Nephron (organoid): Measurements from ENCODE around the gene ABHD4.

ENCODE experiments used
- H3K27ac Mint-ChIP-seq, 3 experiments: 2 replicates each; pipeline ENCODE4 v1.8.0; 2020; ENCODE audit warnings: mixed read lengths in 3 of 3, mild to moderate bottlenecking in 2 of 3, moderate library complexity in 1 of 3
- H3K27me3 Mint-ChIP-seq: 2 replicates; pipeline ENCODE4 v1.8.0; 2021; ENCODE audit warnings: low read depth, mild to moderate bottlenecking, moderate library complexity, mixed read lengths
- H3K36me3 Mint-ChIP-seq: 2 replicates; pipeline ENCODE4 v1.8.0; 2020; ENCODE audit warnings: low read depth, mixed read lengths
- H3K4me1 Mint-ChIP-seq: 2 replicates; pipeline ENCODE4 v1.8.0; 2020; ENCODE audit warnings: mixed read lengths
- H3K4me3 Mint-ChIP-seq, 3 experiments: 2 replicates each; pipeline ENCODE4 v1.8.0; 2020; ENCODE audit warnings: mild to moderate bottlenecking in 3 of 3, mixed read lengths in 3 of 3, moderate library complexity in 2 of 3
- H3K9me3 Mint-ChIP-seq: 2 replicates; pipeline ENCODE4 v1.8.0; 2020; ENCODE audit warnings: mixed read lengths
- CTCF ChIP-seq, 3 experiments: fragments of 200-600 bp; sonication (generic); IDR thresholded peaks; one replicate each; pipeline ENCODE4 v1.5.0; 2021; ENCODE audit warnings: antibody characterized with exemption in 3 of 3; ENCODE audit not compliant: unreplicated experiment in 3 of 3

Gene ABHD4

GRCh38 chr14:22560662-22561365 is 37.3 kb upstream of the ABHD4 start:
- Mint-ChIP-seq H3K27me3 (peaks cover 3% of the 10 kb centered on the region), H3K36me3 (peaks cover 20% of the 10 kb centered on the region), H3K4me3 (no peak overlapping the region), H3K4me1 (peaks cover 38% of the 10 kb centered on the region), H3K9me3 (no peaks in the 10 kb centered on the region), H3K27ac (peak overlapping the region; percentile 18 to 89 (median 81))
- no peak for TF ChIP-seq CTCF (IDR thresholded peaks at IDR 0.05; ENCODE audit: unreplicated experiment in 3 of 3)

- H3K27me3 Mint-ChIP-seq, result peaks cover 3% of the 10 kb centered on the region
- peaks cover 38% of the 10 kb centered on the region for H3K4me1 Mint-ChIP-seq
- no peaks in the 10 kb centered on the region for H3K9me3 Mint-ChIP-seq
Observed at GRCh38 chr14:22561366-22561660, 36.8 kb upstream of the ABHD4 start.

DNA sequence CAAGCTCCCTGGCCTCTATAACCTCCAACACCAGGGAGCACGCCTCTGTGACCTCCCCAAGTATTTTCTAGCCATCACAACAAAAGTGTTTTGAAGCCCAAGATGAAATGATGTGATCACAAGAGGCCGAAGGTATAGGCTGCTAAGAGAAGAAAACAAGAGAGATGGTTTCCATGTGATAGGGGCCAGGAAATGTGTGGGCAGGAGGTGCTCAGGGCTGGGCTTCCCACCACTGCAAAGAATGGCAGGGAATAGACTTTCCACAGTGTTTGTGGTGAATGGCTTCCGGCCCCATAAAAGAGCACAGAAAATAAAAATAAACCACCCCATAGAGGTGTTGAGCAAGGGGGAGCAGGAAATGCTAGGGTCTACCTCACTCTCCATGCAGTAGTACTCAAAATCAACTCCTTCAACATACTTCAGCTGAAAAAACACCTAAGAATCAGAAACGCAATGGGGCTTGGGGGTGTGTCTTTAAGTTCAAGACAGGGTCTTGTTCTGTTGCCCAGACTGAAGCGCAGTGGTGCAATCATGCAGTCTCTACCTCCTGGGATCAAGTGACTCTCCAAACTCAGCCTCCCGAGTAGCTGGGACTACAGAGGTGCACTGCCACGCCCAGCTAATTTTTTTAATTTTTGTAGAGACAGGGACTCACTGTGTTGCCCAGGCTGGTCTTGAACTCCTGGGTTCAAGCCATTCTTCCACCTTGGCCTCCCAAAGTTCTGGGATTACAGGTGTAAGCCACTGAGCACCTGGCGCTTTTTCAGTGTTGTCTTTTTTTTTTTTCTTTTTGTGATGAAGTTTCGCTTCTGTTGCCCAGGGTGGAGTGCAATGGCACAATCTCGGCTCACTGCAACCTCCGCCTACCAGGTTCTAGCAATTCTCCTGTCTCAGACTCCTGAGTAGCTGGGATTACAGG is 36.2 kb upstream of the ABHD4 start:
- no peak for TF ChIP-seq CTCF (IDR thresholded peaks at IDR 0.05; ENCODE audit: unreplicated experiment in 3 of 3)
- H3K27me3 Mint-ChIP-seq, result peaks cover under 1% of the 10 kb centered on the region
- H3K9me3 Mint-ChIP-seq, result no peaks in the 10 kb centered on the region
- H3K4me3 Mint-ChIP-seq, result no peak overlapping the region
- peaks cover 21% of the 10 kb centered on the region for H3K36me3 Mint-ChIP-seq
- peaks cover 38% of the 10 kb centered on the region for H3K4me1 Mint-ChIP-seq
- H3K27ac Mint-ChIP-seq, result peak overlapping the region; percentile 18 to 89 (median 81)

More at GRCh38 chr14:22561366-22561660, 36.8 kb upstream of the ABHD4 start:
- H3K27ac Mint-ChIP-seq, result peak overlapping the region; percentile 18 to 89 (median 81)
- H3K4me3 Mint-ChIP-seq, result no peak overlapping the region
- peaks cover 21% of the 10 kb centered on the region for H3K36me3 Mint-ChIP-seq
- no peak for TF ChIP-seq CTCF (IDR thresholded peaks at IDR 0.05; ENCODE audit: unreplicated experiment in 3 of 3)

GRCh38 chr14:22563987-22564386 is 34.1 kb upstream of the ABHD4 start:
- H3K4me1 Mint-ChIP-seq, result peaks cover 33% of the 10 kb centered on the region
- peaks cover 29% of the 10 kb centered on the region for H3K36me3 Mint-ChIP-seq
- no peak for TF ChIP-seq CTCF (IDR thresholded peaks at IDR 0.05; ENCODE audit: unreplicated experiment in 3 of 3)
- H3K27me3 Mint-ChIP-seq, result no peaks in the 10 kb centered on the region
- no peak overlapping the region for H3K4me3 Mint-ChIP-seq
- H3K9me3 Mint-ChIP-seq, result no peaks in the 10 kb centered on the region
- peak overlapping the region in 2 of 3 experiments; percentile 86 to 94 for H3K27ac Mint-ChIP-seq

DNA sequence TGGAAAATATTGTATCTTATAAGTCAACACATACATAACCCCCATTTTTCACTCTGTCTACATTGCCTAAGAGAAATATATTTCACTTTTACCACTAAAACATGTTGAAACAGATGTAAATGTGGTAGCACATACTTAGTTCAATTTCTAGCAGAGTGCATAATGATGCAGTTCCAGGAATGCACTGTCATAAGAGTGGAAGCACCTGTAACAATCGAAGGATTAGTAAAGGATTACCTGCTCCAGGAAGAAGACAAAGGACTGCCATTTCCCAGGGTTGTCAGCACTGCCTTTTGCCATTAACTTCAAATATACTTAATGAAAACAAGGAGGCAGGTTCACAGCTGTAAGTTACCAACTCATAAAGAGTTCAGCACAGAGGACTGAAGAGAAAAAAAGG is 33.6 kb upstream of the ABHD4 start:
- Mint-ChIP-seq H3K4me3 (no peak overlapping the region), H3K27me3 (no peaks in the 10 kb centered on the region), H3K9me3 (no peaks in the 10 kb centered on the region), H3K36me3 (peaks cover 33% of the 10 kb centered on the region), H3K4me1 (peaks cover 33% of the 10 kb centered on the region), H3K27ac (peak overlapping the region; percentile 71 to 94 (median 86))
- TF ChIP-seq CTCF (IDR thresholded peaks at IDR 0.05; ENCODE audit: unreplicated experiment in 3 of 3), result no peak
